GM19193 (cell line): ENCODE measurements around the gene MACO1.

Source experiments
- POLR2A ChIP-seq: IDR thresholded peaks from 4 replicates; pipeline ENCODE4 v1.6.1; 2011; ENCODE audit not compliant: insufficient read depth, insufficient read length; ENCODE audit errors: extremely low read depth

MACO1 gene

GRCh38 chr1:25494952-25495351 lies 64.3 kb downstream of the MACO1 start:
- no peak for TF ChIP-seq POLR2A

GRCh38 chr1:25500694-25501093 lies 70.0 kb downstream of the MACO1 start:
- no peak for TF ChIP-seq POLR2A

GRCh38 chr1:25501235-25502058 lies 70.8 kb downstream of the MACO1 start:
- no peak for TF ChIP-seq POLR2A

- TF ChIP-seq POLR2A: no peak
Measured at GRCh38 chr1:25502957-25503356, 72.3 kb downstream of the MACO1 start.

- TF ChIP-seq POLR2A: no peak
Measured at GRCh38 chr1:25503551-25504426, 73.1 kb downstream of the MACO1 start.

DNA sequence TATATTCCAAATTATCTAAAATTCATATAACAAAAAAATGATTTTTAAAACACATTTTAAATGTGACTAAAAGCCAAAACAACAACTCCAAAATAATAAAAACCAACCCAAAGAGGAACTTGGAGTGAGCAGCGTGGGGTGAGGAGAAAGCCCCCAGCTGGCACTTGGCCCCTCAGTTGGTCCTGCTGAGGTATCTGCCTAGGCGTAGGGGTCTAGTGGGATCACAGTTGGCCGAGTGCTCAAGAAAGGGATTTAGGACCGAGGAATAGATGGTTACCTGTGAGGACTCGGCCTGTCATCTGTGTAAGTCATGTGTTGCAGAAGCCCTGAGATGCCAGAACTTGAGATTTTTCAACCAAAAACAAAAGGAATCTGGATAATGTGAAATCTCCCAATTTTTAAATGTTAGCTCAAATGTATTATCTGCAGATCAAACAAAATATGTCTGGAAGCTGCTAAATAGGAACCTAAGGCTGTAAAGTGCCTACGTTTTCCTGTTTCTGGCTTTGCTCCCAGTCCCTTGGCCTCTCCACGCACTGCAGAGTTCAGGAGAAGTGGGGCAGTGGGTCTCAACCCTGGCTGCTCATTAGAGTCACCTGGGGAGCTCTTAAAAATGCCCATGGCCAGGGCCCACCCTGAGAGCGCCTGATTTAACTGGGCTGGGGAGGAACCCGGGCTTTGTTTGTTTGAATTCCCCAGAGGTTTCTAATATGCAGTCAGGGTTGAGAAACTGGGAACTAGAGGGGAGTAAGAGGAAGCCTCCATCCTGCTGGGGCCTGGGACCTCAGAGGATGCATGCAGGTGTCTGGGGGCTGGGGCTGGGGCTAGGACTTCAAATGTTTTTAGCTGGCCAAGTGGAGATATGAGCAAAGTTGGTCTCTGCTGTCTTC lies 74.3 kb downstream of the MACO1 start:
- TF ChIP-seq POLR2A: no peak

GRCh38 chr1:25505656-25506385 lies 75.1 kb downstream of the MACO1 start:
- TF ChIP-seq POLR2A: no peak

DNA sequence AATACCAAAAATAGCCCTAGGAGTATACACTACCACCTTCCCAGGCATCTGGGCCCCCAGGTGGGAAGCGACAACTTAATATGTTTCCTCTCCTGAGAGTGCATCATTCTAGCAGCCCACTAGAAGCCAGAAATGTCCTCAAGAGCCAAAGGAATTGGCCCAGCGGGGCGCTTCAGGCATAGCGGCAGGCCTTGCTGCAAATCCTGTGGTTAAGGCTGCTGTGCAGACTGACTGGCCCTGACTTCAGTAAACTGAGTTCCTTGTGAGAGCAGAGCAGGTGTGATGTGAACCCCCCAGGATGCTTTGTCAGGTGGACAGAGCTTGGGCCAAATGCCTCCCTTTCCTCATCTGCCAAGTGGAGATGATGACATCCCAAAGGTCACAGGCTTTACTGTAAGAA lies 83.0 kb downstream of the MACO1 start:
- no peak for TF ChIP-seq POLR2A

- no peak for TF ChIP-seq POLR2A
Measured at GRCh38 chr1:25515033-25515432, 84.3 kb downstream of the MACO1 start.

DNA sequence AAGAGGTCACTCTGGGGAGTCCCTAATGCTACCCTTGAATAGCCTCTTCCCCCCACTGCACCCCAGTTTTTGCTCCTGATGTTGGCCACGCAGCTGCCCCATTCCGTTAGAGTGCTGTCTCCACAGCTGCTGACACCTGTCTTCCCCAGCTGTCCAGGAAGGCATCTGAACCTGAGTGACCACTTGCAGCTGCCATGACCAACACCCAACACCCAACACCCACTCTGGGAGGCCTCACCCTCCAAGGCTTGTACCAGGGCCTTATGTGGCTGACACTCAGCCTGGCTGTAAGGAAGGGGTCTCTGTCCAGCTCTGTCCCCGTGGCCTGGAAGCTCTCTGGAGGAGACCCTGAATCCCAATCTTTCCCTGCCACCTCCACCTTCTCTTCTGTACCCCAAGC lies 86.0 kb downstream of the MACO1 start:
- TF ChIP-seq POLR2A: no peak

DNA sequence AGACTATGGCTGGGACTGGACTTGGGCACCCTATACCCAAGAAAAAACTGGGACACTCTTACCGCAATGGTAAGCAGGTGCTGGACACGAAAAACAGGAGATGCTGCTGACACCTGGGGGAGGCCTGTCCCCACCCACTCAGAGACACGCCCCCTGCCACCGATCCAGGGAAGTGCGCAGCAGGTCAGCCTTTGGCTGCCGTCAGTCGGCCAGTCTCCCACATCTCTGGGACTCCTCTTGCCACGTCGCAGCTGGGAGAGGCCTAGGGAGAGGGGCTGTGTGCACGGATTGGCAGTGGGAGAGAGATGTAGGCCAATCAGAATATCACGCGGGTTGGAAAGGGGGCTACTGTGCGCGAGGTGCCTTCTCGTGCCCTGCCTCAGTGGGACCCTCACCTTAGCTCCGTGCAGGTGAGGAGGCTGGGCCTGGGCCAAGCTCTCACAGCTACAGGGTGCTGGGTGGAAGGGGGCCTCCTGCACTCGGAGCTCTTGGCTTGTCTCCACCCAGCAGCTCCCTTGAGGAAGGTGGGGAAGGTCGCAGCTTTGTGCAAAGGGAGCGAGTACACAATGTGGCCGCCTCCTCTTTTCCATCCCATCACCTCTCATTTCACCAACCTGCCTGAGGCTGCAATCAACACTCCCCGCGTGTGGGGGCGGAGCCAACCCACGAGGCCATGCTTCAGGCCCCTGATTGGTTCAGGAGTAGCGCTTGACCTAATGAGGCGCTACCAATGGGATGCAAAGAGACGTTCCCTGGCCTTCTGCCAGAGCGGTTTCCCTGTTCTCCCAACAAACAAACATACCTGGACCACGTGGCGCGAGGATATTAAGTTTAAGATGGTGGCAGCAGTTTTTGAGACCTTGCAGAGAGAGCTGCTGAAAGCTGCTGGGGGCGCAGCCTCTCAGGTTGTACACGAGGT lies 87.0 kb downstream of the MACO1 start:
- no peak for TF ChIP-seq POLR2A

DNA sequence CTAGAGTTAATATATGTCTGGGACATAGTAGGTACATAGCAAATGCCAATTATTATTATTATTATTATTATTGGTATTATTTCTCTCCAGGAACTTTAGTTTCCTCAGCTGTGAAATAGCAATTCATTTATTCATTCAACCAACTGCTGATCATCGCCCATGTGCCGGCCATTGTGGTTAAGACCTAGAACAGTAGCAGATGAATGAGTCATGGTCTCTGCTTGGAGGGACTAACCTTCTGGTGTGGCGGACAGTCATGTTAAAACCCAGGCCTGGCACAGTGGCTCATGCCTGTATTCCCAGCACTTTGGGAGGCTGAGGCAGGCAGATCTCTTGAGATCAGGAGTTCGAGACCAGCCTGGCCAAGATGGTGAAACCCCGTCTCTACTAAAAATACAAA lies 88.9 kb downstream of the MACO1 start:
- no peak for TF ChIP-seq POLR2A

DNA sequence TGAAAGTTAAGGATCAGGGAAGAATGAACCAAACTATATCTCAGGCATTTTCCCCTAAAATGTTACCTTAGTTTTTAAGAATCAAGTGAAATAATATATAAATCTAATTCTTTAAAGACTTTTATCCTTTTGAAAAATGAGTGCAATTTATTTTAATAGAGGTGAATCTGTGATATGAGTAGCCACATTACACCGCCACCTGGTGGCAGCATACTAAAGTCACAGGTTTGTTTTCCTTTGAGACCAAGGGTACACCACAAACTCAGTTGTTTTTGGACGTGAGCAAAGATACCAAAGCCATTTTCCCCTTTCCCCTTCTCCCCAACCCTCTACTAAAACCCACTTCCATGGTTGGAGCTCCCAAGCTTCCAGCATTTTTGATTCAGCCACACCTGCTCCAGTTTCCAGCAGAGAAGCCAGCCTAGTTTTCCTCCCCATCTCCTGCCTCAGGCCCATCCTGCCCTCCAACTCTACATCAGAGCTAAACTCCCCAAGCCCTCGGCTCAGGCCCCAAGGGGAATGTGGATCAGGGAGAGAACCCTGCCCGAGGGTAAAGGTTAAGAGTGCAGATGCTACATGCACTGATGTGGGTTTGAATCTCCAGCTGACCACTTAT lies 89.9 kb downstream of the MACO1 start:
- no peak for TF ChIP-seq POLR2A
